Measurements from ENCODE around the gene THSD8.

THSD8 gene

GRCh38 chr19:12766051-12766521, 35.8 kb upstream of the THSD8 start:
- Histone ChIP-seq H3K4me1 (ENCODE audit: control insufficient read depth, insufficient read depth, low read length) (no peaks in the 10 kb centered on the region), H3K4me3 (ENCODE audit: low read depth, low read length) (peak overlapping the region; percentile 44), H3K9me3 (ENCODE audit: control insufficient read depth, insufficient read depth, low read depth, low read length) (no peaks in the 10 kb centered on the region), H3K36me3 (ENCODE audit: control insufficient read depth in 2 of 2, insufficient read depth in 1 of 2, low read length in 2 of 2) (peaks cover 0 to 39% of the 10 kb centered on the region in 2 experiments; a peak in 2 of 3 replicates), H3K27ac (ENCODE audit: extremely low read depth, low read depth, low read length) (no peak overlapping the region)
- POLR2A ChIA-PET = interaction anchor here (0.6 to 3.1 kb wide), 9 partner anchors 9 to 1054 kb away, joined by 3 to 28 read pairs (median 5); partner anchors contain the start of gene JUNB
- CTCF ChIA-PET = interaction anchor here (0.5 to 14.1 kb wide), 28 partner anchors 8 to 167 kb away, joined by 3 to 386 read pairs (median 6); partner anchors contain the start of genes FARSA, FBXW9, JUNB and PRDX2
- no peak for TF ChIP-seq ZNF768 (tag by site-specific recombination; IDR thresholded peaks at IDR 0.05)
- TF ChIP-seq ZNF335 (tag by site-specific recombination; conservative IDR thresholded peaks at IDR 0.05) = peak; percentile 87
- TF ChIP-seq ZBTB44 (tag by site-specific recombination; IDR thresholded peaks at IDR 0.05) = no peak
- TF ChIP-seq TCF7L2 (IDR thresholded peaks at IDR 0.05; ENCODE audit: borderline replicate concordance, low read depth, low read length) = no peak
- TF ChIP-seq PRDM10 (tag by site-specific recombination; IDR thresholded peaks at IDR 0.05) = 0 out of 2 replicates have a peak, but pooled peaks have one; percentile 23
- TF ChIP-seq ZBTB17 (tag by site-specific recombination; IDR thresholded peaks at IDR 0.05) = peak; percentile 95
- no peak for TF ChIP-seq ZNF747 (tag by site-specific recombination; IDR thresholded peaks at IDR 0.05)
- TF ChIP-seq ZNF174 (tag by site-specific recombination; IDR thresholded peaks at IDR 0.05) = no peak
- no peak for TF ChIP-seq ZNF223 (tag by site-specific recombination; IDR thresholded peaks at IDR 0.05)
- TF ChIP-seq ZBTB6 (tag by site-specific recombination; IDR thresholded peaks at IDR 0.05) = no peak
- peak; percentile 57 for TF ChIP-seq ZBTB26 (tag by site-specific recombination; optimal IDR thresholded peaks at IDR 0.05)
- no peak for TF ChIP-seq PBX3 (CRISPR knock-in tag; IDR thresholded peaks at IDR 0.05)
- no peak for TF ChIP-seq SETDB1 (IDR thresholded peaks at IDR 0.05; ENCODE audit: insufficient read length, low read length)
- no peak for TF ChIP-seq ZNF488 (tag by site-specific recombination; IDR thresholded peaks at IDR 0.05)
- peak; percentile 37 for TF ChIP-seq ZNF366 (tag by site-specific recombination; conservative IDR thresholded peaks at IDR 0.05)
- TF ChIP-seq ZNF324 (tag by site-specific recombination; IDR thresholded peaks at IDR 0.05) = no peak
- peak; percentile 66 for TF ChIP-seq SP2 (tag by site-specific recombination; IDR thresholded peaks at IDR 0.05)
- TF ChIP-seq ZNF473 (tag by site-specific recombination; IDR thresholded peaks at IDR 0.05) = no peak
- no peak for TF ChIP-seq ZNF24 (tag by site-specific recombination; IDR thresholded peaks at IDR 0.05)
- peak; percentile 45; the same call in 1 of the 2 replicates for TF ChIP-seq KLF8 (tag by site-specific recombination; IDR thresholded peaks at IDR 0.05)
- no peak for TF ChIP-seq OSR2 (tag by site-specific recombination; IDR thresholded peaks at IDR 0.05)
- no peak for TF ChIP-seq MZF1 (tag by site-specific recombination; IDR thresholded peaks at IDR 0.05; ENCODE audit: borderline replicate concordance)
- TF ChIP-seq ZFP41 (tag by site-specific recombination; IDR thresholded peaks at IDR 0.05; ENCODE audit: borderline replicate concordance) = no peak
- TF ChIP-seq ZNF654 (tag by site-specific recombination; IDR thresholded peaks at IDR 0.05; ENCODE audit: low read depth) = peak; percentile 40; the same call in 1 of the 2 replicates
- TF ChIP-seq ZXDB (tag by site-specific recombination; IDR thresholded peaks at IDR 0.05) = 0 out of 2 replicates have a peak, but pooled peaks have one; percentile 30
- TF ChIP-seq ZNF776 (tag by site-specific recombination; IDR thresholded peaks at IDR 0.05; ENCODE audit: borderline replicate concordance) = no peak
- TF ChIP-seq ZNF610 (tag by site-specific recombination; IDR thresholded peaks at IDR 0.05; ENCODE audit: borderline replicate concordance) = peak; percentile 95
- TF ChIP-seq GLI4 (tag by site-specific recombination; IDR thresholded peaks at IDR 0.05) = no peak
- no peak for TF ChIP-seq ZNF664 (tag by site-specific recombination; IDR thresholded peaks at IDR 0.05)
- TF ChIP-seq YY2 (tag by site-specific recombination; IDR thresholded peaks at IDR 0.05) = no peak
